GM12892 (cell line): ENCODE measurements around the gene USP40.

Experiments used
- POLR2A ChIP-seq: IDR thresholded peaks from 2 replicates; pipeline ENCODE4 v1.6.1; 2011; ENCODE audit warnings: low read depth, low read length, control low read depth
- POLR2AphosphoS5 ChIP-seq: IDR thresholded peaks from 2 replicates; pipeline ENCODE4 v1.6.1; 2011; ENCODE audit warnings: low read depth, low read length, control low read depth
- TAF1 ChIP-seq: IDR thresholded peaks from 2 replicates; pipeline ENCODE4 v1.6.1; 2011; ENCODE audit warnings: low read depth, mild to moderate bottlenecking, control low read depth, low read length, borderline replicate concordance

DNA sequence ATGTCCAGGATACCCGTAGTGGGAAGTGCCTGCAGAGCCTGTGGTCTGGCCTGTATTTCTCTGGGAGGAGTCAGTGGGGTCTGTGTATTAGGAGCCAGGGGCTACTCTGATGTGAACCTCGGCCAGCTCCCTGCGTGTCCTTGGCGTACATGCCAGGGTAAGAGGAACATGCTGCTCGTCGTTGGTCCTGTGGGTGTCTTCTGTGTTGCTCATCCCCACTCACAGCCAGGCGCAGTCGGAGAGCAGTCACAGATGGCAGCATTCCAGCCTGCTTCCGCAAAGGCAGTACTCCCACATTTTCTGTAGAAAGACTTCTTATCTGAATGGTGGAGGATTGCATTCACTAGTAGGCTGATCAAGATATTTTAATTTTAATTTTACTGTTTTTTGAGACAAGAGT lies 127.4 kb downstream of the USP40 start:
- TF ChIP-seq POLR2AphosphoS5 (no peak), POLR2A (no peak), TAF1 (no peak)
